Measurements from ENCODE around the gene FHIT.

The FHIT gene

DNA sequence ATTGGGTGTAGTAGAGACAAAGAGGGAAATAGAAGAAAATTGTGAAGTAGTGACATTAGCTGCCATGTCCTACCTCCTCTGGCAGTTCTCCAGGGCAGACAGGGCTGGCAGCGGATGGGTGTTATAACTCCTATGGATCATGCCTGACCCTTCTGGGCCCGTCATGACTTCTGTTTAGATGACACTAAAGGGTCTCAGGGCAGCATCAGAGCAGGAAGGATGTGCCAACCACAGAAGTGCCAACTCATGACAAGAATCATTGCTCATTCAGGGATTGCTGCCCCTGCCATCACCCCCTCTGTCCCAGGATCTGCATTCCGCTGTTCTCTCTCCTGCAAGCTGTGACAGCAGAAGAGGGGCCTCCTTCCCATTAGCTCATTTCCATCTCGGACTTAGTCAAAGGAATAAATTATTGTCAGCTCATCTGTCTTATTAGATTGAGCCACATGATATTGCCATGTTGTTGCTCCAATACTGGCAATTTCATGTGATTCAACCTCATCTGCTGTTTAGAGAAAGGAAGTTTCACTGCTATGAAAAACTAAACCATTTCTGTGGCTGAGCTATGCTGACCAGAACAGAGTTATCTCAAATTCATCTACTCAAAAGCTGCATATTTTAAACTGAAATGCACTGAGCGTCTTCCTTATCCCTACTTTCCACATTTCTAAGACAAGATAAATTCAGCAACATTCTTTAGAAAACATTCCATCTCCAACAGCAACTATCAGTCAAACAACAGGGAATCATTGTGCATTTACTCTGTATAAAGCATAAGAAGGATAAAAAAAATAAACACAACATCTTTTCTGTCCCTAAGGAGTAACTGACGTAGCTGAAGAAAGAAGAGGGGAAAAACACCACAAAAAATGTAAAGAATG, 271.6 kb downstream of the FHIT start:
- DNase-seq = no peak

DNA sequence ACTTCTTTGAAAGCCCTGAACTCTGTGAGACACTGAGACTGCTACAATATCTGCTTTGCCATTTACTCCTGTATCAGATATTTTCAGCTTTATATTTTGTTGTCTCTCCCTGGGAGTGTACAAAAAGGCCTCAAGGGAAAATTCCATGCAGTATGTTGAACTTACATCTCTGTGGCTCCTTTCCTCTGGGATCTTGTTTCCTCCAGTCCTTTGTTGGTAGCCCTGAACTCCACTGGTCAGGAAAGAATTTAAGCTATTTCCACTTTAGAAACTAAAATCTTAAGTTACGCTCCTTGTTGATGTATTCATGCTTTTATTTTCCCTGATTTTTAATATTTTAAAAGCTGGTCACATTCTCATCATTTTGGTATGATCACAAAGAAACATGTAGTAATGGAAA, 277.9 kb downstream of the FHIT start:
- DNase-seq = no peak

DNA sequence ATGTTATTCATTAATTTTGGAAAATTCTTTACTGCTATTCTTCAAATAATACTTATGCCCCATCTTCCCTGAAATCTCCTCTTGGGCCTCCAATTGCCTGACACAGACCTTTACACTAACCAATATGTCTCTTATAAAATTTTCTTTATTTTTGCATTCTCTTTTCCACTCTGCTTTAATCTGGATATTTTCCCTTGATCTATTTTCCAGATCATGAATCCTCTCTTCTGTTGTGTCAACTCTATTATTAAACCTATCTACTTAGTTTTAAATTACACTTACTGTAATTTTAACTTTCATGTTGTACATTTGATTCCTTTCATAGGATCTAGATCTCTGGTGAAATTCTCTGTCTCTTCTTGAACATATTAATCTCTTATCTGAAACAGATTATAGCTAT, 278.7 kb downstream of the FHIT start:
- no peak for DNase-seq

DNA sequence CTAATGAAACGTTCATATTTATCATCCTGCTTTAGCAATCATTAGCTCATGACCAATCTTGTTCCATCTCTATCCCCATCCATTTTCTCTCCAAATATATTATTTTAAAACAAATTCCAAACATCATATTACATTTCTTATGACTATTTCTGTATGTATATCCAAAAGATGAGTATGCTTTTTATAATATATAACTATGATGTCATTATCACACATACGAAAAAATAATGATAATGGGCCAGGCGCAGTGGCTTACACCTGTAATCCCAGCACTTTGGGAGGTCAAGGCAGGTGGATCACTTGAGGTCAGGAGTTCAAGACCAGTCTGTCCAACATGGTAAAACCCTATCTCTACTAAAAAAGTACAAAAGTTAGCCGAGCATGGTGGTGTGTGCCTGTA, 280.4 kb downstream of the FHIT start:
- no peak for DNase-seq

DNA sequence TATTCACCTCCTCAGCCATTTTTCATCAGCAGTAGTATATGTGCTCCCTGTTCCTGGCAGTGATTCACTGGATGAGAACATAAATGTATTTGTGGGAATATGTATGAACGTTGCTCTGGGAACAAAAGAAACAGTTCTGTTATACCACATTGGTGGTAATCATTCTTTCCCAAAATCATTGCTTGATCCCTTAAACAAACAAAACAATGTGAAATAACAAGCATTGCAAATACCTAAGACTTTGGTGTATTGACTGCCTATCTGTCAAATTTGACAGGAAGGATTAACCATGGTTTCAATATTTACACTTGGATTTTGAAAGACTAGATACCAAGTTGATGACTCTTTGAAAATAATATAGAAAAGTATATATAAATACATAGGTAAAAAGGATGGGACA, 284.1 kb downstream of the FHIT start:
- DNase-seq = no peak

DNA sequence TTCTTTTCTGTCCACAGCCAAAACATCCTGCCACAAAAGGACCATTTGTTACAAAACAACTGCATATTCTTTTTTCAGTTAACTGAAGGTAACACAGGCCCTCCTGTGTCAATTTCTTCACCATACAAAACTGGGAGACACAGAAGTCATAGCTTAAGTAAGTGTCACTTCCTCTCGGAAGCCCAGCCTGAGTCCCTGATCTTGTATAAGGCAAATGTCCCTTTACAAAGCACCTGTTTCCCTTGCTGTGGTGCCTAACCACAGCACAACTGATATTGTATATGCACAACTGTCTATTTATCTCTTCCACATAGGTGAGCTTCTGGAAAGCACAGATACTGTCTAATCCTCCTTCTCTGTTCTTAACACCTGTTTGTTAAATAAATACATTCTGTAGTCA, 293.7 kb downstream of the FHIT start:
- no peak for DNase-seq

DNA sequence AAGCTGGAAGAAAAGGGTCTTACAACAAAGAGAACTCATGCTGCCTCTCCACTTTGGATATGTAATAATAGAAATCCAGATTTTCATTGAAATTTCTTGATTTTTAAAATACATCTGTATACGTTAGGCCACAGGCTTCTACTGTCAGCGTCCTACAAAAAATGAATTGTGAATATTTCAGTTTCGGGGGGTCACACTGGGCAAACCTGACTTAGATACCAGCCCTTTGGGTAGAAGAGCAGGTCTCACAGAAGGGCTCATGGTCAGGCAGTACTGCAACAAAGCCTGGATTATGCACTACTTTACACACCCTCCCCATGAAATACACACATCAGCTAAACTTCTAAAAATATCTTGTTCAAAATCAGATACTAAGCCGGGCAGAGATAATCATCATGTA, 294.5 kb downstream of the FHIT start:
- no peak for DNase-seq

DNA sequence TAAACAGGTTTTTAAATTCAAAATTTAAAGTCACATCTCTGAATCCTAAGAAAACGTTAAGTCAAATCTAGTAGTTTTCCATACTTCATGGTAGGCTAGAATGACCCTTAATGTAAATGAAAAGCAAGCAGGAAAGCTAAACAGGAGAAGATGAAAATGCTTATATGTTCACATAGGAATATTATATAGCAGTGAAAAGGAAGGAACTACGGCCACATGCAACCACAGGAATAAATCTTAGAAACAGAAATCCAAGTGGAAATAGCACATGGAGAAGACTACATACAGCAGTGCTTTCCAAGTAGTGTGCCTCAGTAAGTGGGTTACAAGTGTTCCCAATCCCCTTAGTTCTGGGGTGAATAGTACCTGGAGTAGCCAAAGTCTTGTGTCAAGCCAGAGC, 296.2 kb downstream of the FHIT start:
- no peak for DNase-seq

DNA sequence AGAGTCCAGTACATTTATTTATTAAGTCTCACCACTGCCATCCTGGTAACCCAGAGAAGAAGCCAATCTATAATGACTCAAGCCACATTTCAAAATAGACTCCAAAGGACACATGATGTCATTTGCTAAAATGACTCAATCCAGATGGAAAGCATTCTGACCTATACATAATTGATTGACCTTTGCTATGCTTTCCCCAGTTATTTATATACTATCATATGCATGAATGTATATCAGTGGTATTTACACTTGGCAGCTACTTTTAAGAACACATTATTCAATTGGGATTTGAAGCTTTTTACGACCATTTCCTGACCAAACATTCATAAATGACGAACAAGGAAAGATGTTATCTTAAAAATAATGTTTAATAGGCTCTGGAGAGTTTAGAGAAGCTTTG, 297.2 kb downstream of the FHIT start:
- no peak for DNase-seq

DNA sequence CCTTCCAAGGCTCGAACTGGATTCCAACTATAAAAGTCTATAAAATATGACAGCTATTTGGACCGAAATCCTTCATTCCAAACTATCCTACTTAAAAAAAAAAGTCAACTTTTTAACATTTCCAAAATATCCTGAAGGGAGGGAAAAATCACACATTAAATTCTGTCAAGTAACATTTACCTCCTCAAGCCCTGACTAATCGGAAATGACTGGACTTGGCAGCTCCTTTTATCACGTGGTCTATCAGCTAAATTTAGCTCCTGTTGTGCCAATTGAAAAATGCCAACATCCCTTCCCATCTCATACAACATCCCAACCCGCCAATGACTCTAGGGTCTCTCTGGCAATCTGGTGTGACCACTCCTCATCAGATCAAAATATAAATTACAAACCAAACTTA, 297.9 kb downstream of the FHIT start:
- no peak for DNase-seq

DNA sequence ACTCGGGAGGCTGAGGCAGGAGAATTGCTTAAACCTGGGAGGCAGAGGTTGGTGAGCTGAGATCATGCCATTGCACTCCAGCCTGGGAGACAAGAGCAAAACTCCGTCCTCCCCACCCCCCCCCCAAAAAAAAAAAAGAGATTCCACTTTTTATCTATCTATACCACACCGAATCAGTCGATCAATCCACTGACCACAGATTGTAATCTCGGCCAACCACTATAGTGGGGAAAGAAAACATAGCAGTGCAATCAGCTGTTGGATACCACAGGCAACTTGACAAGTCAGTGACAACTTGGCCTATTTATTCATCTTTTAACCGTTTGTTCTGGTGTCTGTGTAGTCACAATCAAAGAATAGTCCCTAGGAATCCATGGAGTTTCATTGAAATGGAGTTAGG, 299.2 kb downstream of the FHIT start:
- no peak for DNase-seq

DNA sequence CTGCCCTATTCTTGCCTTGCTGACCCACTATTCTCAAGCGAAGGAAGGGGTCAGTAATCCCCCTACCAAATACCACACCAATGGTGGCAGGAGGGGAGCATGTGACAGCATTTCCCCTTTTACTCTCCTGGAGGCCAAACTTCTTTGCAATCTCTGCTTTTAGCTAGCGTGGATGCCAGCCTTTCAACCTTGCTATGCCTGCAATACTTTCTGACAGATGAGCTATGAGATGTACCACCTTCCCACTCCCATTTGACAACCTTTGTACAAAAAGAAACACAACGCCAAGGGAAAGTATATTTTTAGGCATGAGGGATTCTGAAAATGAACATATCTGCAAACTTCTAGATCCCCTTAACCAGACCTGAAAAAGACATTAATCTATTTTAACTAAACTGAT, 302.1 kb downstream of the FHIT start:
- no peak for DNase-seq

DNA sequence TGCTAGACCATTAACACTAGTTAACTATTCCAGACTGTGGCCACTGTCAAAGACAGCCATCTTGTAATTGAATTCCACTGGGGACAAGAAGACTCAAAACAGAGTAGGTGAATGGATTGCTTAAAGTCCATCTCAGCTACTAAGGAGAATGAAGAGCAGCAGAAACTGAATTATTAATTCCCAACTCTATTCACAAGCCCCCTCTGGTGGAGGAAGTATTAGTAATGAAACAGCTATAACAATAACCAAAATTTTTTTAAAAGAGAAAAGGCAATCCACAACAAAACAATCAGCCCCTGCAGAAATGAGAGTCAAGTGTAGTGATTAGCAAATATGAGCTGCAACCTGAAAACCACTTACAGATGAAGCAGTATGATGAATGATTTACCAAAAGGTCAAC, 302.8 kb downstream of the FHIT start:
- DNase-seq = no peak

DNA sequence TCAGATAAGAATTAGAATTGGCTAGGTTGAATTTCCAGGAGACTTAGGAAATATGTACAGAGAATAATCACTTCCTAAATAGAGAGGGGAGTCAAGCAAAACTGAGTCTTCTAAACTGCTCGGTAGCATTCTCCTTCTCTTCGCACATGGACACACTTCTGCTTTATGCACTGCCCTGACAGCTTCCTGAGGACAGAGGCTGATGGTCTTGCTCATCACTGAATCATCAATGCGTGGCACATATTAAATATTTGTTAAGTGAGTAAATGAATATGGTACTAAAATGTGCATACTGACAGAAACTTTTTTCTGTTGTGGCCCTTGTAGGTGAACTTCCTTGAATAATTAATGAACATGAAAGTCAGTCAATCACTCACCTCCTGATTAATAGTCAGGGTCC, 315.5 kb downstream of the FHIT start:
- no peak for DNase-seq

DNA sequence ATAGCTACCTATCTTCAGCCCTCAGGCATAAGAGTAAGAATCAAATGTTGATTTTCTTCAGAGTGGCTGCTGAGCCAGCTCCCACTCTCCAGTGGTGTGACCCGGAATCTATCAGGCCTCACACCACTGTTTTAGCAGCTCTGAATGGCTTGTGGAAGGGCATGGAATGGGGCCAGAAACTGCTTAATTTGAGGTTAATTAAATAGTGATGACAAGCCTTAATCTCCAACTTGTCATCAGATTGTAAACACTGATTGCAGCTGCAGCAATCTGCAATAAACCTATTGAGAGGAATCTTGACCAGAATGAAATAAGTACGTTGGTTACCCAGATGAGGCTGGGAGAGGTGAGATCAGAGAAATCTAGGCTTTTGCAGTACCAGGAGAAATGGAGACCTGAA, 317.4 kb downstream of the FHIT start:
- no peak for DNase-seq

DNA sequence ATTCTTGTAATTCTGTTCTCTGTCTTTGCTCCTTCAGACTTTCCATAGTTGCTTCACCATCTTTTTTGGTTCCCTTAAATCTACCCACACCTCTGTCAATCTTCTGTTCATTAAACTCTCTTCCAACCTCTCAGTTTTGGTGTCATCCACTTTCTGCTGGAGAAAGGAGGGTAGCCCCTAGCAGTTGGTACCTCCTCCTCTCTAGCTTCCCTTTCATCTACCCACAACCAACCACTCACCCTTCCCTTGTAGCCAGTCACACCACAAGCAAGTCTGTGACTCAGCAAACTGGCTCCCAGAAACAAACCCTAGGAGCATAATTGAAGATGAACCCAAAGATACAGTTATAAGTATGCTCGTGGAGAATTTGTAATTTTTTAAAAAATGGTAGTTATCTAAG, 318.6 kb downstream of the FHIT start:
- no peak for DNase-seq

DNA sequence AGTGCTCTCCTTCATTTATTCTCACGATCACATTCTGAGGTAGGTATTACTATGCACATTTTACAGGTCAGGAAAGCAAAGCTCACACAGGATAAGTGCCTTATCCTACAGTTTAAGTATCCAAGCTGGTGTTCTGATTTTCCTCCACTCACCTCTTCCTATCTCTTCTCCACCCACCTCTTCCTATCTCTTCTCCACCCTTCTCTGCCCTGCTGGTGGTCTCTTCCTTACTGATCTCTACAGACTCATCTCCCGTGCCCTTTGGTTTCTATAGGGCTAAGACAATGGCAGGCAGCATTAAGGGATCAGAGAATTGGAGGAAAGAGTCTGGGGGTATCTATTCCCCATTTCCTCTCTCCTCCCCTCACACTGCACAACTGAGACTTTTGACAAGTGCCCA, 319.1 kb downstream of the FHIT start:
- no peak for DNase-seq

DNA sequence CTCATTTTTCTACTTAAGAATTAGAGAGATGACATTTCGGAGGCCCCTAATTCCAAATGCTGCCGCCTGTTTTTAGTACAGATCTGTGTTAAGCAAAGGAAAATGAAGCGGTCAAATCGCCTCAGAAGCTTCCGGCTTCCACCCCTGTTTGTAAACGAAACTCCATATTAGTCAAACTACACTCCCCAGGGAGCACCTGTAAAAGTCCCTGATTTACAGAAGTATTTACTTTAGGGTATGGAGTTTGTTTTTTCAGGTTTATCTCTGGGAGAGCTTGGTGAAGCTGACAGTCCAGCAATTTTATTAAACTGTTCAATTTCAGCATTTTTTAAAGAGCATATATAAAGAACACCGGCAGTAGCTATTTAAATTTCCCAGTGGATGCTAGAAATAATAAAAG, 319.8 kb downstream of the FHIT start:
- no peak for DNase-seq

DNA sequence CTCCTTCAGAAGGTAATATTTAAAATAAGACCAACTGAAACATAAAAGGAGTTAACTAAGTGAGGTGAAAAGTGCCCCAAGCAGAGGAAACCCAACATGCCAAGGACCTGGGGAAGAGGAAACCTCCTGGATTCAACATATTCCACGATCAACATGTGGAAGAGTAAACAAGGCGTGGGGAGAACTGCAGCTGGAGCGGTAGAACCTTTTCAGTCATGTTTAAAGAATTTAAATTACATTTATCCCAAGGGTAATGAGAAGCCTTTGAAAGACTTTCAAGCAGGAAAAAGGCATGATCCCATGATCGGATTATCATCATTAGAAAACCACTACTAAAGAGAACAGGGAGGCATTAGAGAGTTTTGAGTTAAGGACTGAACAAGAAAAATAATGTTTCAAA, 330.7 kb downstream of the FHIT start:
- DNase-seq = no peak

DNA sequence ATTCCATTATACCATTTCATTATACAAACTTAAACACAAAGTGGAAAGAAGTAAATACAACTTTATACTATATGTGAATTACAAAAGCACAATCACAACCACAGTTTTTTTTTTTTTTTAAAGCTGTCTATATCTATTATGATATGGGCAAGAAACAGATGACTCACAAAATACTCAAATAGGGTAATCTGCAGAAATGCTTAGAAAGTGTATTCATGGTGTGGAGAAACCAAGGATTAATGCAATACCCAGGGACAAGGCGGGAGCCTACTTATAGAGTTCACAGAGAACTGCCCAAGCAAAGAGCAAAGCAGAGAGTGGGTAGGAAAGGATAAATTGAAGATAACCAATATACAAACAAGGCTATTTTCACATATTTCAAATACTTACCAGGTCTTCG, 332.0 kb downstream of the FHIT start:
- DNase-seq = no peak

DNA sequence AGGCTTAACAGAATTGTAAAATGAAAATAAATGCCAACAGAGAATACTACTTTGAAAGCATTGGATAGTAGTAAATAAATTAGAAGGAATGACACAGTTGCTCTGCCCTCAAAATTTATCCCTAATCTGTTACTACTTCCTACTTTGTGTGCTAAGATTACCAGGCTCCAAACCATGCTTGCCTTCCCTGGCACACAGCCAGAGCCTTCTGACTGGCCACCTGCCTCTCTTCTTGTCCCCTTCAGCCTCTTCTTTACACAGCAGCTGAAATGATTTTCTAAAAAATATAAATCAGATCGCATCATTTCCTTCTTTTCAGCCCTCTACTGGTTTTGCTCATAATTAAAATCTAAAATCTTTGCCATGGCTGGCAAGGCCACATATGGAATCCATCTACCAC, 334.1 kb downstream of the FHIT start:
- no peak for DNase-seq

DNA sequence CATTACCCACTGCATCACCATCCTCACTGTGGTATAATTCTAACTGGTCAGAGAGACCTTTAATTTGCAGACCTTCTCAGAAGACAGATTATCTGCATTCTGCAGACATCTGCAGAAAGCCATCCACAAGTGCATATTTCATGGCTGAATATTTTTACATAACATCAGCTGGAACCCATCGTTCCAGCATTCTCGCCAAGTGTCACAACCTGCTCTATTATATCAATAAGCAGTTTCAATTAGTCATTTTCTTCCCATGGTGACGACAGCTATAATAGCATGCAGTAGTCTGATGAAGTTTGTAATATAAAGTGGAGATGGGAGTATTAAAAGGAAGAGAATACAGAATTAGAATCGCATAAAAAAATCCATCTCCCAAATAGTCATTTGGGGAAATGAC, 334.7 kb downstream of the FHIT start:
- no peak for DNase-seq

DNA sequence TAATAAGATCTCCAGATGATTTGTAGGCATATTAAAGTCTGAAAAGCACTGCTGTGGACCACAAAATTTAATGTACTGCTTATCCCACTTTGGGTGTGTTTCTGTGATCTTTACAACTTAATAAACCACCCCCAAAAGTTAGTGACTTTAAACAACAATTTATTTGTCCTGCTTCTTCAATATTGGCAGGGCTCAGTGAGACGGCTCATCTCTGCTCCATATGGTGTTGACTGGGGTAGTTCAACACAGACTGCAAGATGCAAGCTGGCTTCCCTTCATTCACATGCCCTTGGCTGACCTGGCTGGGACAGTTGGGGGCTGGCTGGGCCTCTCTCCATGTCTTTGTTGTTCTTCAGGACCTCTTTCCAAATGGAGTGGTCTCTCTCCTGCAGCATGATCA, 337.8 kb downstream of the FHIT start:
- no peak for DNase-seq

DNA sequence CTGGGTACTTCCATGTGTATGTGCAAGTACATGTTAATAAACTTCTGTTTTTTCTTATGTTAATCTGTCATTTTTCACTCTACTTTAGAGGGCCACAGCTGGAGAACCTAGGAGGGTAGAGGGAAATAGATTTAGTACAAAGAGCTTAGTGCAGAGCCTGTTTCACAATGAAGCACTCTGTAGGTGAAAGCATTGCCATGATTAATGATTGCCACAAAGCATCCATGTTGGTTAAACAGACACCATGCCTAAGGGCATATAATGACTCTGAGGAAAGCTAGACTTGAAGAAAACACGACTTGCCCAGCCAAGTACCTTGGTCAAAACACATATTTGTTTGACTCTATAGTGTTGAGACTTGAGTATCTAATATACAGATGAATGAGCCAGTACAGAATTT, 338.4 kb downstream of the FHIT start:
- DNase-seq = no peak

DNA sequence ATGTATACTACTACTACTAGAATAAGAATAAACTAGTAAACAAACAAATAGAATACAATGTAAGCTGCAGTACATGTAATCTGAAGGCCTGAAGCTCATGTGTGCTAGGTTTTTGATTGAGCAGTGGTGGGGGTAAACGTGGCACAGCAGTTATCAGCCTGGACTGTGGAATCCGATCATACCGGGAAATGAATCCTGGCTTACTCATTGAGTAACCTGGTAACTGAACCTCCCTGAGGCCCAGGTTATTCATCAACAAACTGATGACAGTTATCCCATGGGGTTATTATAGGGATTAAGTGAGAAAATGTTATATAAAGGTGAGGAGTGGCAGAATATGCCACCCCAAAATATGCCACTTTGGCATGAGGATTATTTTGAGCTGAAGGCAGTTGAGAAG, 339.1 kb downstream of the FHIT start:
- DNase-seq = no peak

DNA sequence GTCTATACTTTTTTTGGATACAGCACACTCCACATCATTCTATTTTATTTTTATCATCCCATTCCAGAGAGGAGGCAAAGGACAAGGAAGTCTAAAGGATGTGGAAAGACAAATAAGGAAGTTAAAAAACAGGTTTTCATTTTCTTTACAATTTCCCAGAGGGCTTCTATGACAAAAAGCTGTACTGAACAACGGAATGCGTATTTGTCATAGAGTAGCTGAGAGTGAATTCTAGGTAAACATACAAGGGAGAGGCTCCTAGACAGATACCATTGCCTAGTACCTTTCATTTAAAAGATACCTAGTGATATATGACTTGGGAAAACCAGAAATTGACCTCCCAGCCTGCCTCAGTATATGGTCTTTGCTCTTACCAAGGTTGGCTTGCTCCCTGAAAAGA, 341.7 kb downstream of the FHIT start:
- DNase-seq = no peak
